ENCODE results near the gene PIGK.

The PIGK gene

DNA sequence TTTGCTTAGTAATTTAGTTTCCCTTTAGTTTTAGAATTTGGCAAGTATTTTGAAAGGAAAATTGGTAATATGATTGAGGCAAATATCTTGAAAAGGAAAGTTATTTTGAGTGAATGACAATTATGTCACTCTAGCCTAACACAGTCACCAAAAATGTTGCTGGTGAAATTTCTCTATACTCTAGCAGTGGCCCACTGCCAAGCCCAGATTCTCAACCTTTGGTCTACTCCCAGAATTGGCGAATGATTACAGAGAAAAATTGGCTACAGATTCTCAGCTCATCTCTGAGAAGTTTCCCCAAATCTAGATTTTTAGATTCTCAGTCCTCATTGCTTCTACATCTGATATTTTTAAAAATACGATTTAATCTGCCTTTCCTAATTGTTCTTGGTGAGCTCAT, 84.9 kb downstream of the PIGK start:
- Histone ChIP-seq H2BK120ac (ENCODE audit: insufficient read depth, low read length, poor library complexity) (no peak overlapping the region), H4K91ac (ENCODE audit: low read depth, low read length) (no peak overlapping the region), H4K12ac (ENCODE audit: low read depth, low read length) (no peak overlapping the region), H3K79me1 (ENCODE audit: low read length) (no peaks in the 10 kb centered on the region), H3K9me3 (ENCODE audit: insufficient read depth, low read depth, low read length) (no peaks in the 10 kb centered on the region), H3K36me3 (ENCODE audit: control insufficient read depth in 1 of 2, insufficient read depth in 2 of 2, low read length in 2 of 2) (no peaks in the 10 kb centered on the region), H3K79me2 (ENCODE audit: control insufficient read depth, insufficient read depth, low read length, poor library complexity) (no peaks in the 10 kb centered on the region), H3K27ac (ENCODE audit: low read depth, low read length) (no peak overlapping the region), H3K4me3 (ENCODE audit: low read depth, low read length) (no peak overlapping the region), H3K23ac (ENCODE audit: low read length) (no peak overlapping the region), H3K18ac (ENCODE audit: low read length) (no peak overlapping the region), H3K27me3 (ENCODE audit: insufficient read depth, low read length) (no peaks in the 10 kb centered on the region), H2AFZ (ENCODE audit: insufficient read depth, low read length, poor library complexity) (no peak overlapping the region), H3K4me1 (ENCODE audit: control insufficient read depth in 1 of 2, insufficient read depth in 2 of 2, low read length in 2 of 2) (no peaks in the 10 kb centered on the region), H3K14ac (ENCODE audit: low read length) (no peak overlapping the region), H2BK5ac (ENCODE audit: low read depth, low read length, poor library complexity) (no peak overlapping the region), H3K4me2 (ENCODE audit: low read length) (no peak overlapping the region), H3K4ac (ENCODE audit: low read depth, low read length) (no peak overlapping the region), H2BK12ac (ENCODE audit: low read length) (no peak overlapping the region), H4K8ac (ENCODE audit: low read depth, low read length) (no peak overlapping the region), H2AK5ac (ENCODE audit: low read length) (no peak overlapping the region), H3K9ac (ENCODE audit: low read length) (no peak overlapping the region)
- DNase-seq: peak in 1 of 2 donors; percentile 48
- no CpG with 5 or more reads among the region's 2 CpGs for WGBS (ENCODE audit: extremely low coverage, insufficient coverage, insufficient read length)

DNA sequence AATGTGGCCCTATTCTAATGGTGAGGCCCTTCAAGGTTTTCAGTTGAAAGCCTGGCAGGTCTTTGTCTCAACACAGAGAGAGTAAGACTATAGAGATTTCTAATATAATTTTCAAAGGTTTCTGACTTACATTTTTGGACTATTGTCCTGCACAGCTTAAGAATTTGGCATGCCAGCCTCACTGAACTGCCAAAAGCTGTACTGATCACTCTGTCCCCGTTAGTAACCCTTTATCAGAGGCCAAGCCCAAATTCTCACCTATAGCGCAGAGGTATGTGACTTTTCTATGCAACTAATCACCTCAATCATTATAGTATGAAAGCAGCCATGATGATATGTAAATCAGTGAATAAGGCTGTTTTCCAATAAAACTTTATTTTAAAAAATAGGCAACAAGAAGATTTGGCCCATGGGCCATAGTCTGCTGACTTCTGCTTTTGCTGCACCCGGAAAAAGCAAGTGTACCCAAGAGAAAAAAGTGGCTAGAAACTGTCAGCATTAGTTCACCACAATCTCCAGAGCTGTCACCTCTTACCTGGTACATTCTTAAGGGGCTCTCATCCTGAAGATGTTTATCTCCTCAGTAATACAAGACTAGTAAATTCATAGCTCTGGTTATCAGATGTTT, 85.4 kb downstream of the PIGK start:
- WGBS (ENCODE audit: extremely low coverage, insufficient coverage, insufficient read length): no CpG with 5 or more reads among the region's 3 CpGs

DNA sequence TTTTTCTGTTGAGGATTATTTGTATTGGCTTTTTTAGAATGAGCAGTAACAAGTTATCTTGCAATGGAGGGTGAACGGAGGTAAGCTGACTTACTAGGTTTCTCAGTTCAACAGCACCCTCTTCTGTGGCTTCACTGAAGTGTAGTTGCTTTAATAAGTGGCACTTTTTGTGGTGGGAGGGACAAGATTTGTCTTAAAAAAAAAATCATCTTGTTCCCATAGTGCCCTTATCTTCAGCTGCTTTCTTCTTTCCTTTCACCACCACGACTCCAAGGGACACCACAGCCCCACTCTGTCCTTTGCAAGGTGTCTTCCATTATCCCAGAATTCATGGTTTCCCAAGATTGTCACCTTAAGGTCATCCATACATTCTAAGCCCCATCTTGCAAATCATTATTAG, 92.9 kb downstream of the PIGK start:
- Histone ChIP-seq H3K4me2 (ENCODE audit: low read length) (no peak overlapping the region), H3K36me3 (ENCODE audit: control insufficient read depth in 1 of 2, insufficient read depth in 2 of 2, low read length in 2 of 2) (no peaks in the 10 kb centered on the region), H3K9me3 (ENCODE audit: insufficient read depth, low read depth, low read length) (no peaks in the 10 kb centered on the region), H3K27ac (ENCODE audit: low read depth, low read length) (no peak overlapping the region), H3K27me3 (ENCODE audit: insufficient read depth, low read length) (no peaks in the 10 kb centered on the region), H3K18ac (ENCODE audit: low read length) (no peak overlapping the region), H4K8ac (ENCODE audit: low read depth, low read length) (no peak overlapping the region), H2BK12ac (ENCODE audit: low read length) (no peak overlapping the region), H3K4me3 (ENCODE audit: low read depth, low read length) (no peak overlapping the region), H3K9ac (ENCODE audit: low read length) (no peak overlapping the region), H2BK120ac (ENCODE audit: insufficient read depth, low read length, poor library complexity) (no peak overlapping the region), H4K91ac (ENCODE audit: low read depth, low read length) (no peak overlapping the region), H2AFZ (ENCODE audit: insufficient read depth, low read length, poor library complexity) (no peak overlapping the region), H4K12ac (ENCODE audit: low read depth, low read length) (no peak overlapping the region), H3K14ac (ENCODE audit: low read length) (no peak overlapping the region), H3K79me2 (ENCODE audit: control insufficient read depth, insufficient read depth, low read length, poor library complexity) (no peaks in the 10 kb centered on the region), H3K4me1 (ENCODE audit: control insufficient read depth in 1 of 2, insufficient read depth in 2 of 2, low read length in 2 of 2) (no peaks in the 10 kb centered on the region), H2BK5ac (ENCODE audit: low read depth, low read length, poor library complexity) (no peak overlapping the region), H3K4ac (ENCODE audit: low read depth, low read length) (no peak overlapping the region), H2AK5ac (ENCODE audit: low read length) (no peak overlapping the region), H3K23ac (ENCODE audit: low read length) (no peak overlapping the region), H3K79me1 (ENCODE audit: low read length) (no peaks in the 10 kb centered on the region)
- DNase-seq: peak; percentile 32 to 77
- WGBS (ENCODE audit: extremely low coverage, insufficient coverage, insufficient read length): no CpG with 5 or more reads among the region's 2 CpGs

More for the DNA sequence above, 85.4 kb downstream of the PIGK start:
- Histone ChIP-seq H3K9me3 (ENCODE audit: insufficient read depth, low read depth, low read length) (no peaks in the 10 kb centered on the region), H3K27me3 (ENCODE audit: insufficient read depth, low read length) (no peaks in the 10 kb centered on the region), H3K79me2 (ENCODE audit: control insufficient read depth, insufficient read depth, low read length, poor library complexity) (no peaks in the 10 kb centered on the region), H3K4me1 (ENCODE audit: control insufficient read depth in 1 of 2, insufficient read depth in 2 of 2, low read length in 2 of 2) (no peaks in the 10 kb centered on the region), H4K8ac (ENCODE audit: low read depth, low read length) (no peak overlapping the region), H2BK120ac (ENCODE audit: insufficient read depth, low read length, poor library complexity) (no peak overlapping the region), H4K12ac (ENCODE audit: low read depth, low read length) (no peak overlapping the region), H3K4me3 (ENCODE audit: low read depth, low read length) (no peak overlapping the region), H3K4me2 (ENCODE audit: low read length) (no peak overlapping the region), H2BK5ac (ENCODE audit: low read depth, low read length, poor library complexity) (no peak overlapping the region), H3K14ac (ENCODE audit: low read length) (no peak overlapping the region), H2AK5ac (ENCODE audit: low read length) (no peak overlapping the region), H3K23ac (ENCODE audit: low read length) (no peak overlapping the region), H3K18ac (ENCODE audit: low read length) (no peak overlapping the region), H3K27ac (ENCODE audit: low read depth, low read length) (no peak overlapping the region), H3K9ac (ENCODE audit: low read length) (no peak overlapping the region), H2AFZ (ENCODE audit: insufficient read depth, low read length, poor library complexity) (no peak overlapping the region), H4K91ac (ENCODE audit: low read depth, low read length) (no peak overlapping the region), H3K4ac (ENCODE audit: low read depth, low read length) (no peak overlapping the region), H3K36me3 (ENCODE audit: control insufficient read depth in 1 of 2, insufficient read depth in 2 of 2, low read length in 2 of 2) (no peaks in the 10 kb centered on the region), H3K79me1 (ENCODE audit: low read length) (no peaks in the 10 kb centered on the region), H2BK12ac (ENCODE audit: low read length) (no peak overlapping the region)
- DNase-seq: no peak

DNA sequence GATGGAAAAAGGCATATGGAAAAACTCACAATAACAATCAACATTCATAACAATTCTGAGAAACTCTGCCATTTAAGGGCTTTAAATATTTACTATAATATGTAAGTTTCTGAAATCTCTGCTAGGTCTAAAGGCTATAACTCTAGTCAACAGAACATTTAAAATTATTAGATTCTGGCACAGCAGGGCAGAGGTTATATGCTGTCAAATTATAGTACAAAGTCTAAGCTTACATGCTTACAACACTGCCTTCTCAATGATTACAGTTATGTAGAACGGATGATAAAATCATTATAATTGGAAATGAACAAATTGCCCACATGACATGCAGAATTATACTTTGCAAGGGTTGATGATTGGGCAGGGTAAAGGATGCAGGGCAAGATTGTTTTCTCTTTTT, 97.7 kb downstream of the PIGK start:
- H2BK5ac ChIP-seq (ENCODE audit: low read depth, low read length, poor library complexity): no peak overlapping the region
- H2BK12ac ChIP-seq (ENCODE audit: low read length): no peak overlapping the region
- no peak overlapping the region for H2AK5ac ChIP-seq (ENCODE audit: low read length)
- no peak overlapping the region for H3K18ac ChIP-seq (ENCODE audit: low read length)
- no peaks in the 10 kb centered on the region for H3K4me1 ChIP-seq (ENCODE audit: control insufficient read depth in 1 of 2, insufficient read depth in 2 of 2, low read length in 2 of 2)
- H2AFZ ChIP-seq (ENCODE audit: insufficient read depth, low read length, poor library complexity): no peak overlapping the region
- H3K9ac ChIP-seq (ENCODE audit: low read length): no peak overlapping the region
- H3K79me2 ChIP-seq (ENCODE audit: control insufficient read depth, insufficient read depth, low read length, poor library complexity): no peaks in the 10 kb centered on the region
- no peaks in the 10 kb centered on the region for H3K27me3 ChIP-seq (ENCODE audit: insufficient read depth, low read length)
- H3K4ac ChIP-seq (ENCODE audit: low read depth, low read length): no peak overlapping the region
- H4K91ac ChIP-seq (ENCODE audit: low read depth, low read length): no peak overlapping the region
- H4K12ac ChIP-seq (ENCODE audit: low read depth, low read length): no peak overlapping the region
- WGBS (ENCODE audit: extremely low coverage, insufficient coverage, insufficient read length): no CpG with 5 or more reads among the region's 1 CpG
- H3K23ac ChIP-seq (ENCODE audit: low read length): no peak overlapping the region
- H3K14ac ChIP-seq (ENCODE audit: low read length): no peak overlapping the region
- no peak overlapping the region for H3K27ac ChIP-seq (ENCODE audit: low read depth, low read length)
- H3K79me1 ChIP-seq (ENCODE audit: low read length): no peaks in the 10 kb centered on the region
- H4K8ac ChIP-seq (ENCODE audit: low read depth, low read length): no peak overlapping the region
- no peak overlapping the region for H3K4me3 ChIP-seq (ENCODE audit: low read depth, low read length)
- no peak overlapping the region for H3K4me2 ChIP-seq (ENCODE audit: low read length)
- H3K36me3 ChIP-seq (ENCODE audit: control insufficient read depth in 1 of 2, insufficient read depth in 2 of 2, low read length in 2 of 2): no peaks in the 10 kb centered on the region
- H3K9me3 ChIP-seq (ENCODE audit: insufficient read depth, low read depth, low read length): no peaks in the 10 kb centered on the region
- DNase-seq: no peak
- no peak overlapping the region for H2BK120ac ChIP-seq (ENCODE audit: insufficient read depth, low read length, poor library complexity)

Data from trophoblast cell (in vitro differentiated cells and primary cell).